ENCODE measurements around the gene PLEKHA5. TPM values are rescaled to one million over a fixed set of nuclear protein-coding genes. Genes with fewer than 3 reads are reported as not detected.
"Not testable (repeated sequence)": the region's sequence is repeated elsewhere in the genome, so short reads cannot be mapped to it uniquely, and the experiment has no call there.

The PLEKHA5 gene
- polyA plus RNA-seq, 3 donors = 86.7 to 101 (median 98.9) TPM

GRCh38 chr12:19229021-19229420, 99.5 kb downstream of the PLEKHA5 start:
- not testable (repeated sequence) for DNase-seq

- no peak for DNase-seq
Observed at GRCh38 chr12:19230299-19230866, 100.8 kb downstream of the PLEKHA5 start.

- DNase-seq = no peak
Observed at GRCh38 chr12:19230896-19231295, 101.4 kb downstream of the PLEKHA5 start.

- no peak for DNase-seq
Observed at GRCh38 chr12:19234171-19234704, 104.7 kb downstream of the PLEKHA5 start.

- no peak for DNase-seq
Observed at GRCh38 chr12:19234981-19235871, 105.7 kb downstream of the PLEKHA5 start.

GRCh38 chr12:19236656-19237055, 107.1 kb downstream of the PLEKHA5 start:
- no peak for DNase-seq

- DNase-seq = no peak
Observed at GRCh38 chr12:19238540-19238939, 109.0 kb downstream of the PLEKHA5 start.

GRCh38 chr12:19239102-19239501, 109.6 kb downstream of the PLEKHA5 start:
- no peak for DNase-seq

GRCh38 chr12:19239616-19240234, 110.2 kb downstream of the PLEKHA5 start:
- no peak for DNase-seq

GRCh38 chr12:19242581-19242980, 113.0 kb downstream of the PLEKHA5 start:
- no peak for DNase-seq

GRCh38 chr12:19243551-19243950, 114.0 kb downstream of the PLEKHA5 start:
- DNase-seq = no peak

GRCh38 chr12:19244312-19244711, 114.8 kb downstream of the PLEKHA5 start:
- no peak for DNase-seq

GRCh38 chr12:19245106-19245505, 115.6 kb downstream of the PLEKHA5 start:
- DNase-seq = no peak

GRCh38 chr12:19245666-19246065, 116.1 kb downstream of the PLEKHA5 start:
- DNase-seq = no peak

GRCh38 chr12:19246933-19247332, 117.4 kb downstream of the PLEKHA5 start:
- DNase-seq = no peak

- DNase-seq = no peak
Observed at GRCh38 chr12:19248929-19249602, 119.5 kb downstream of the PLEKHA5 start.

- no peak for DNase-seq
Observed at GRCh38 chr12:19251481-19252132, 122.1 kb downstream of the PLEKHA5 start.

GRCh38 chr12:19260135-19260534, 130.6 kb downstream of the PLEKHA5 start:
- no peak for DNase-seq

- DNase-seq = no peak
Observed at GRCh38 chr12:19261773-19262172, 132.2 kb downstream of the PLEKHA5 start.

- DNase-seq = no peak
Observed at GRCh38 chr12:19263672-19264071, 134.1 kb downstream of the PLEKHA5 start.
